Uterus (tissue), 2 donors: ENCODE data around the gene SLC5A12.

Experiments used
- POLR2A ChIP-seq, 2 donors: fragments of 450-650 bp; IDR thresholded peaks; one replicate each; pipeline ENCODE4 v1.6.1; 2016; ENCODE audit warnings: antibody characterized with exemption in 2 of 2, mild to moderate bottlenecking in 1 of 2, moderate library complexity in 1 of 2
- TF ChIP-seq, protein P1 (sequence below), 4 experiments: fragments of 200-600 bp in 2 of 4; fragments of 450-650 bp in 2 of 4; sonication (generic) in 2 of 4; IDR thresholded peaks; one replicate each; pipeline ENCODE4 v1.5.1; 2016 to 2019; ENCODE audit warnings: antibody characterized with exemption in 4 of 4, mild to moderate bottlenecking in 2 of 4, moderate library complexity in 1 of 4

GRCh38 chr11:26621132-26621531, 100.7 kb downstream of the SLC5A12 start:
- TF ChIP-seq, protein P1, sequence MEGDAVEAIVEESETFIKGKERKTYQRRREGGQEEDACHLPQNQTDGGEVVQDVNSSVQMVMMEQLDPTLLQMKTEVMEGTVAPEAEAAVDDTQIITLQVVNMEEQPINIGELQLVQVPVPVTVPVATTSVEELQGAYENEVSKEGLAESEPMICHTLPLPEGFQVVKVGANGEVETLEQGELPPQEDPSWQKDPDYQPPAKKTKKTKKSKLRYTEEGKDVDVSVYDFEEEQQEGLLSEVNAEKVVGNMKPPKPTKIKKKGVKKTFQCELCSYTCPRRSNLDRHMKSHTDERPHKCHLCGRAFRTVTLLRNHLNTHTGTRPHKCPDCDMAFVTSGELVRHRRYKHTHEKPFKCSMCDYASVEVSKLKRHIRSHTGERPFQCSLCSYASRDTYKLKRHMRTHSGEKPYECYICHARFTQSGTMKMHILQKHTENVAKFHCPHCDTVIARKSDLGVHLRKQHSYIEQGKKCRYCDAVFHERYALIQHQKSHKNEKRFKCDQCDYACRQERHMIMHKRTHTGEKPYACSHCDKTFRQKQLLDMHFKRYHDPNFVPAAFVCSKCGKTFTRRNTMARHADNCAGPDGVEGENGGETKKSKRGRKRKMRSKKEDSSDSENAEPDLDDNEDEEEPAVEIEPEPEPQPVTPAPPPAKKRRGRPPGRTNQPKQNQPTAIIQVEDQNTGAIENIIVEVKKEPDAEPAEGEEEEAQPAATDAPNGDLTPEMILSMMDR (IDR thresholded peaks at IDR 0.05), result no peak
- TF ChIP-seq POLR2A (IDR thresholded peaks at IDR 0.05), result no peak
